Measurements from ENCODE around the gene COX10. TPM values are rescaled to one million over a fixed set of nuclear protein-coding genes. Genes with fewer than 3 reads are reported as not detected.

The COX10 gene
- total RNA-seq, 1 experiment from 2014 or later, result 20.0 TPM

DNA sequence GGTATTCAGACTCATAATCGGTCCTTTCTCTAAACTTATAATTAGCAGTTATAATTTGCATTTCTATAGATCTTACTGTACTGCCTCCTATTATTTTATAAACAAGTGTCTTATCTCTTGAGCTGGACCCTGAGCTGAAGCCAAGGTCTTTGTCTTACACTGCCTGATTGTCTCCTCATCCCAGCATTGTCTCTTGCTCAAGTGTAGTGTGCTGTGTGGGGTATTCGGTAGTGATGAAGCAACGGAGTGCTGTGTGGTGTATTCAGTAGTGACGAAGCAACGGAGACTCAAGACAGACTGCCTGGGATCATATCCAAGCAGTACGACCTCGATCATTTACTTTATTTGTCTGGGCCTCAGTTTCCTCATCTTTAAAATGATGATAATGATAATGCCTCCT, 69.3 kb downstream of the COX10 start:
- H3K27me3 ChIP-seq (replicated peaks; ENCODE audit: insufficient read depth, low read depth, low read length, poor library complexity), result no peaks in the 10 kb centered on the region
- no peak for DNase-seq (ENCODE audit: low spot score)
- H3K9me3 ChIP-seq (ENCODE audit: low read depth, low read length, poor library complexity, severe bottlenecking), result no peaks in the 10 kb centered on the region
- ChIA-PET POLR2A (ENCODE audit: low non-redundant PET) (interaction anchor here (0.5 kb wide), 1 partner anchor 59 kb away, joined by 3 read pairs; no protein-coding TSS in a partner anchor), CTCF (no interaction called here)
- no peak overlapping the region for H3K27ac ChIP-seq (ENCODE audit: low read depth, low read length, poor library complexity, severe bottlenecking)
- H3K4me1 ChIP-seq (ENCODE audit: insufficient read depth, low read length, poor library complexity, severe bottlenecking), result peaks cover 2% of the 10 kb centered on the region
- no TSS peak for BruUV-seq (replicated peaks)
- TF ChIP-seq EZH2 (IDR thresholded peaks at IDR 0.05; ENCODE audit: borderline replicate concordance, low read depth, low read length, poor library complexity, severe bottlenecking), result no peak
- TF ChIP-seq CTCF (conservative IDR thresholded peaks at IDR 0.05; ENCODE audit: low read depth, low read length), result no peak
- intact Hi-C loops (cut with micrococcal nuclease; ENCODE audit: unreplicated experiment), result no loop called here
- H3K4me3 ChIP-seq (ENCODE audit: low read depth, low read length, poor library complexity, severe bottlenecking), result no peak overlapping the region
- no peaks in the 10 kb centered on the region for H3K36me3 ChIP-seq (ENCODE audit: insufficient read depth, low read length, poor library complexity, severe bottlenecking)

DNA sequence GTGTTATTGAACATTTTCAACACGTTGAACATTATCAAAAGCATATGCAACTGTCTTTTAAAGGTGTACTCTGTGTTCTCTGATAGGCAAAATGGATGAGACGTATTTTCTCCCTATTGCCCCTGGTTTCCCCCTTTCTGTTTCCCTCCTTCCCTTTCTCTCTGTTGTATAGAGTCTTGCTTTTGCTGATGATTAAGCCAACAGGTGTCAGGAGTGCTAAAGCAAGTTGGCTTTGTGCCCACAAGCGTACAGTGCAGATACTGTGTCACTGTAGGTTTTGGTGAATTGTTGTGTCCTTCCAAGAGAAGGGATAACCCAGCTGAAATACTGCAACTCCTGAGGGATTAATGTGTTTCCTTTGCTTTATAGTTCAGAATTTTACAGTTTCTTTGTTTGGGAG, 74.4 kb downstream of the COX10 start:
- Histone ChIP-seq H3K9me3 (ENCODE audit: low read depth, low read length, poor library complexity, severe bottlenecking) (no peaks in the 10 kb centered on the region), H3K36me3 (ENCODE audit: insufficient read depth, low read length, poor library complexity, severe bottlenecking) (no peaks in the 10 kb centered on the region), H3K27me3 (replicated peaks; ENCODE audit: insufficient read depth, low read depth, low read length, poor library complexity) (no peaks in the 10 kb centered on the region), H3K4me3 (ENCODE audit: low read depth, low read length, poor library complexity, severe bottlenecking) (no peak overlapping the region), H3K27ac (ENCODE audit: low read depth, low read length, poor library complexity, severe bottlenecking) (no peak overlapping the region), H3K4me1 (ENCODE audit: insufficient read depth, low read length, poor library complexity, severe bottlenecking) (peaks cover 7% of the 10 kb centered on the region)
- no peak for DNase-seq (ENCODE audit: low spot score)
- ChIA-PET CTCF (interaction anchor here (0.6 kb wide), 1 partner anchor 64 kb away, joined by 4 read pairs; no protein-coding TSS in a partner anchor), POLR2A (ENCODE audit: low non-redundant PET) (no interaction called here)
- BruUV-seq (replicated peaks), result no TSS peak
- intact Hi-C loops (cut with micrococcal nuclease; ENCODE audit: unreplicated experiment), result no loop called here
- TF ChIP-seq CTCF (conservative IDR thresholded peaks at IDR 0.05; ENCODE audit: low read depth, low read length) (no peak), EZH2 (IDR thresholded peaks at IDR 0.05; ENCODE audit: borderline replicate concordance, low read depth, low read length, poor library complexity, severe bottlenecking) (no peak)

GRCh38 chr17:14144508-14144907, 75.2 kb downstream of the COX10 start:
- H3K36me3 ChIP-seq (ENCODE audit: insufficient read depth, low read length, poor library complexity, severe bottlenecking), result no peaks in the 10 kb centered on the region
- no peak for DNase-seq (ENCODE audit: low spot score)
- H3K27me3 ChIP-seq (replicated peaks; ENCODE audit: insufficient read depth, low read depth, low read length, poor library complexity), result no peaks in the 10 kb centered on the region
- intact Hi-C loops (cut with micrococcal nuclease; ENCODE audit: unreplicated experiment), result no loop called here
- ChIA-PET POLR2A (ENCODE audit: low non-redundant PET) (no interaction called here), CTCF (no interaction called here)
- H3K9me3 ChIP-seq (ENCODE audit: low read depth, low read length, poor library complexity, severe bottlenecking), result no peaks in the 10 kb centered on the region
- peaks cover 7% of the 10 kb centered on the region for H3K4me1 ChIP-seq (ENCODE audit: insufficient read depth, low read length, poor library complexity, severe bottlenecking)
- TF ChIP-seq CTCF (conservative IDR thresholded peaks at IDR 0.05; ENCODE audit: low read depth, low read length) (no peak), EZH2 (IDR thresholded peaks at IDR 0.05; ENCODE audit: borderline replicate concordance, low read depth, low read length, poor library complexity, severe bottlenecking) (no peak)
- H3K27ac ChIP-seq (ENCODE audit: low read depth, low read length, poor library complexity, severe bottlenecking), result no peak overlapping the region
- no TSS peak for BruUV-seq (replicated peaks)
- H3K4me3 ChIP-seq (ENCODE audit: low read depth, low read length, poor library complexity, severe bottlenecking), result no peak overlapping the region
